ENCODE results near the gene NTNG1.

The NTNG1 gene

DNA sequence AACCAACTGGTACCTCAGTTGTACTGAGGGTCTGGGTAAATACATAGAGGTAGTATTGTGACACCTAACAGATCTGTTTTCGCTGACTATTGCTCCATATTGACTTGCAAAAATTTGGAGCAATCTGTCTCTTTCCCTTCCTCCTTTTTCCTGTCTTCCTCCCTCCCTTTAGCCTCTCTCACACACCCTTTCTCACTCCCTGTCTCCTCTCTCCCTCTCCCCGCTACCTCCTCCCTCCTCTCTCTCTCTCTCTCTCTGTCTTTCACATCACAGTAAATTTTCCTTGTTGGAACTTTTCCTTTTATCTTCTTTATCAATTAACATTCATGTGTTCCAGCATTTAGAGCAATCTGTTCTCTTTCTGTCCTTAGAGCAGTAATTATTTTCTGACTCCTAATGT is 278.2 kb downstream of the NTNG1 start:
- DNase-seq = no peak

GRCh38 chr1:107422901-107423300 is 282.1 kb downstream of the NTNG1 start:
- no peak for DNase-seq

- DNase-seq = peak; percentile 22
These were observed 289.8 kb downstream of the NTNG1 start for GRCh38 chr1:107430540-107431228.

GRCh38 chr1:107432108-107432507 is 291.3 kb downstream of the NTNG1 start:
- DNase-seq = no peak

GRCh38 chr1:107433068-107433467 is 292.2 kb downstream of the NTNG1 start:
- no peak for DNase-seq

- no peak for DNase-seq
These were observed 293.0 kb downstream of the NTNG1 start for GRCh38 chr1:107433635-107434360.

GRCh38 chr1:107434361-107434693 is 293.5 kb downstream of the NTNG1 start:
- no peak for DNase-seq

GRCh38 chr1:107436552-107437241 is 295.9 kb downstream of the NTNG1 start:
- DNase-seq = no peak

- no peak for DNase-seq
These were observed 298.7 kb downstream of the NTNG1 start for GRCh38 chr1:107439567-107439966.

DNA sequence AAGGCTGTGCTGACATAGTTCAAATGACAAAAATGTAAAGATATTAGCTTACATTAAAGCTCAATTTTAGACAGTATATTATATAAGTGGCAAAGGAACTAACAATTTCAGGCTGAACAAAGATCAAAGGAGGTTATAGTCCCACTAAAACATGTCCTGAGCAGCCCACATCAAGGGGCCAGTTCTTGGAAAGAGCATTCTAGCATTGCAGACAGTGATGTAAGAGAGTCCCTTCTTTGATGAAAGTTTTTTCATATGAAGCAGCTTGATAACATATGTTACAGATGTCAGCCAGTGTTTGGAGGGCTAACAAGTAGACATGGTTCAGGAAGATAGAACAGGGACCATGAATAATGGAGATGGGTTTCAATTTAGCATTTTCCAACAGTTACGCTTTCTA is 301.7 kb downstream of the NTNG1 start:
- DNase-seq = no peak

- no peak for DNase-seq
These were observed 302.2 kb downstream of the NTNG1 start for GRCh38 chr1:107443027-107443426.

DNA sequence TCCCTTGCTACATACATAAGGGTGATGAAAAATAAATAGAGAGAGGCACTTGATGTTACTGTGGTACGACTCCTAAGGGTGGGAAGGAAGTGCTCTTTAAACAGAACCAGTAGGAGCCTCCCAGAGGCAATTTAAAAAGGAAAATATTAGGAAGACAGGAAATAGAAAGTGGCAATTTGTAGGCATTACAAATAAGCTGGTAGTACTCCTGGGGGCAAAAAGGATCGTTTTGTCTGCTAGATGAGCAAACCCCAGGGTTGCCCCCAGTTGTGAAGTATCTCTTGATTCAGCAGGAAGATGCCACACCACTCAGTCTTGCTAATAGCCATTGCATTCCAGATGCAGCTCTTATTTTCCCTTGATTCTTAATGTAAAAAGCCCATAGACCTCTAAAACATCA is 303.0 kb downstream of the NTNG1 start:
- DNase-seq = no peak

GRCh38 chr1:107444302-107444701 is 303.5 kb downstream of the NTNG1 start:
- DNase-seq = no peak

DNA sequence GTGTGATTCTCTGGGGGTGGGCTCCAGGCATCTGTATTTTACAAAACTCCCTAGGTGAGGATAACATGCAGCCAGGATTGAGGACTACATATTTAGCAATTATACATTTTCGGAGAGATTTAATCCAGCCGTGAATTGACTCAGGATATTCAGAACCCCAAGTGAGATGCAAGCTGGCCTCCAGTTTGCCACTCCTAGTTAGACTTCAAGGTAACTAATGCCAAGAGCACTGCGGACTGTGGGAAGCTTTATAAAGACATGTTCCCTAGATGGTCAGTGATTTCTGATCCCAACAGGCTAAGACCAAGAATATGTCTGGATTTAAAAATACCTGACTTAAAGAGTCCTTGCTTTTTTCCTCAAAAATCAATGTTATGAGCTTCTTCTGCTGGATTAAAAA is 308.5 kb downstream of the NTNG1 start:
- DNase-seq = no peak

DNA sequence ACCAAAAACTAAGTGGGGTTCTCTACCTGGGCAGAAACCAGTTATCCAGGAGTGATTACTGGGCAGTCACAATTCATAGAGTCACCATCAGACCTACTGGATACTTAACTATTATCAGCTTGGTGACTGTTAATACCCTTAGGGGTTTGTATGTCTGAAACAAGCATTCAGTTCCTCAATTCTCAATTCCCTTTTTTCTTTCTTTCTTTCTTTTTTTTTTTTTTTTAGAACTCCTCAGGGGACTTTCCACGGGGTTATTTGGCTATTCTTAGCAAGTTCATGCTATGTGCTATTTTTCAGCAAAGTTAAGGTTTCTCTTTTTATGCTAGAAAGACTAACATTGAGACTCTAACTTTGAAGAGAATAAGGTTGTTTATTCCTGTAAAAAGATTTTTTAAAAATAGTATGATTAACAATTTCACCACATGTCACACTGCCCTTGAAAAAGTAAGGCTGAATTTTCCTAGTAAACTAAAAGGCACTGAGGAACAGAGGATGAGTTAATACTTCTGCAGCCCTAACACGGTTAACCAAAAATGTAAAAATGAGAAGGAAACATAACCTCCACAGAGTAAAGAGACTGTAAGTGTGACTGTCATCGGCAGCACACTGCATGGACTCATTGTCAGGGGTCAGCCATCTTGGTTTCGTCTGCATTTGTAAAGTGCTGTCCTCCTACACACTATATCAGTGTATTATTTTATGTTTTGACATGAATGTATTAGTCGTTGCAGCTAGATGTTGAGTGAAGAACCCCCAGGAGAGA is 310.2 kb downstream of the NTNG1 start:
- no peak for DNase-seq

GRCh38 chr1:107451715-107452114 is 310.9 kb downstream of the NTNG1 start:
- no peak for DNase-seq

DNA sequence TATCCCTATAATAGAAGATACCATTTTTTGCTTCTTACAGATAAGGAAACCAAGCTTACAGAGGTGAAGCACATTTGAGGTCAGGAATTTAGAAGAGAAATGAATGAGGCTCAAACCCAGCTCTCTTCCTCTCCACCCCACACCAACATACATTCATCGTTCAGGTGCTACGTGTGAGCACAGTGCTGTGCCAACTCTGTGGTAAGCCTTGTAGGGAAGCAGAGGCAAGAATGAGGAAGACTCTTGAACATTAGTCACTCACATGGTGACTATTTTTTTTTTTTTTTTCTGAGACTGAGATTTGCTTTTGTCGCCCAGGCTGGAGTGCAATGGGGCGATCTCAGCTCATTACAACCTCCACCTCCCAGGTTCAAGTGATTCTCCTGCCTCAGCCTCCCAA is 314.0 kb downstream of the NTNG1 start:
- no peak for DNase-seq

- no peak for DNase-seq
These were observed 317.1 kb downstream of the NTNG1 start for GRCh38 chr1:107457989-107458388.

- no peak for DNase-seq
These were observed 318.5 kb downstream of the NTNG1 start for GRCh38 chr1:107459204-107459904.

DNA sequence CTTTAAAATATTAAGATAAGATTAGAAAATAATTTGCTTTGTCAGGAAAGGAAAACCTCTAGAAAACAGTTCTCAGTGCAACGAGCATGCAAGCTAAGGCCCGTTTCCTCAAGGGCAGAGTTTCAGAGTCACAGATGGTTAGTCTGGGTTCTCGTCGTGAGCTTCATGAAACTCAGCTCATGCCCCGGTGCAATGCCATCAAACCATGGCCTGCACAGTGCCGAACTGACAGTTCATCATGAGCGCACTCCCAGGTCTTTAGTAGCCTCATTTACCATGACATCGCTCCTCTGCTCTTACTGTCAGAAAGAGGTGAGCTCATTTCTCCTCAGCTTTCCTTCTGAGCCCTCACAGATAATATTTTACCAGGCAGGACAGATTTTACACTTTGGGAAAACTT is 319.2 kb downstream of the NTNG1 start:
- no peak for DNase-seq

DNA sequence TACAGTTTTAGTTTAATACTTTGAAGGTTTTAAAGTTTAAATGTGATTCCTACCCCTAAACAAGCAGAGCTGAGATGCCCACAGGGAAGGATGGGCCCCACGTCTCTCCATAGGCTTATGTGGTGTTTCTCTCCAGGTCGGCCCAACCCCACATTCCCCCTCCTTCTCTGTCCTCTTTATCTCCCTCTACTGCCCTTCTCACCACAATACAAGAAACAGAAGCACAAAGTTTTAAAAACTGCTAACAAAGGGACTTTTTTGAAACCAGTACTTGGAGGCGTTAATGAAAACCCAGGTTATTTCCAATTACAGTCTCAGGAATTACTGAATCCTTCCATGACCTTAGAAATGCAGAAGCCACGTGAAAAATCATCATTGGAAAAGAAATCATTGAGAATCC is 324.0 kb downstream of the NTNG1 start:
- DNase-seq = no peak

- DNase-seq = no peak
These were observed 326.4 kb downstream of the NTNG1 start for GRCh38 chr1:107467286-107467685.

- no peak for DNase-seq
These were observed 327.0 kb downstream of the NTNG1 start for GRCh38 chr1:107467811-107468210.
